NCI-H1694 treated with DMSO at 0.1 percent for 48 hours (cell line): ENCODE data around the gene ACAT1.
"Not testable (repeated sequence)": the region's sequence is repeated elsewhere in the genome, so short reads cannot be mapped to it uniquely, and the experiment has no call there.

Experiments
- DNase-seq: peaks from one replicate; lab custom pipeline; 2025; lab: John Stamatoyannopoulos, UW

The ACAT1 gene

GRCh38 chr11:108121274-108122155 is at the start of gene ACAT1:
Gene ACAT1 (plus strand): TSS chr11:108121567. CDS start chr11:108121607, 40 bp downstream.
- peak; percentile 54 for DNase-seq

GRCh38 chr11:108084811-108085210 is 36.6 kb upstream of the ACAT1 start:
- no peak for DNase-seq

GRCh38 chr11:108085672-108086071 is 35.7 kb upstream of the ACAT1 start:
- no peak for DNase-seq

- no peak for DNase-seq
These were observed 29.2 kb upstream of the ACAT1 start for GRCh38 chr11:108092134-108092533.

- DNase-seq, result no peak
These were observed 28.1 kb upstream of the ACAT1 start for GRCh38 chr11:108093128-108093904.

- DNase-seq, result no peak
These were observed 24.2 kb upstream of the ACAT1 start for GRCh38 chr11:108097179-108097578.

GRCh38 chr11:108101090-108101775 is 20.1 kb upstream of the ACAT1 start:
- DNase-seq, result no peak

GRCh38 chr11:108111126-108111525 is 10.2 kb upstream of the ACAT1 start:
- no peak for DNase-seq

- DNase-seq, result no peak
These were observed 9.3 kb upstream of the ACAT1 start for GRCh38 chr11:108112057-108112456.

- DNase-seq, result peak; percentile 17
These were observed 5.7 kb upstream of the ACAT1 start for GRCh38 chr11:108115500-108116140.

- DNase-seq, result peak; percentile 31
These were observed 3.5 kb upstream of the ACAT1 start for GRCh38 chr11:108117746-108118371.

- DNase-seq, result not testable (repeated sequence)
These were observed 462 bp upstream of the ACAT1 start for GRCh38 chr11:108120936-108121273.

- no peak for DNase-seq
These were observed 830 bp downstream of the ACAT1 start for GRCh38 chr11:108122166-108122628.

- DNase-seq, result no peak
These were observed 3.7 kb downstream of the ACAT1 start for GRCh38 chr11:108125096-108125495.

- DNase-seq, result no peak
These were observed 7.4 kb downstream of the ACAT1 start for GRCh38 chr11:108128772-108129171.

GRCh38 chr11:108131993-108132392 is 10.6 kb downstream of the ACAT1 start:
- no peak for DNase-seq

- not testable (repeated sequence) for DNase-seq
These were observed 11.7 kb downstream of the ACAT1 start for GRCh38 chr11:108132993-108133538.

GRCh38 chr11:108135845-108136544 is 14.6 kb downstream of the ACAT1 start:
- no peak for DNase-seq

GRCh38 chr11:108137212-108137611 is 15.8 kb downstream of the ACAT1 start:
- DNase-seq, result no peak

GRCh38 chr11:108142304-108142703 is 20.9 kb downstream of the ACAT1 start:
- no peak for DNase-seq
